Hematopoietic multipotent progenitor cell treated with erythropoietin and hydrocortisone succinate and interleukin-3 and kit ligand, for 6 days (in vitro differentiated cells): ENCODE data around the gene SART1.
"Not testable (repeated sequence)": the region's sequence is repeated elsewhere in the genome, so short reads cannot be mapped to it uniquely, and the experiment has no call there.

ENCODE experiments used
- DNase-seq: peaks from one replicate; pipeline ENCODE4 v3.0.0-alpha.2; 2015

SART1 gene

GRCh38 chr11:66020212-66020611 lies 58.7 kb downstream of the SART1 start:
- no peak for DNase-seq

DNA sequence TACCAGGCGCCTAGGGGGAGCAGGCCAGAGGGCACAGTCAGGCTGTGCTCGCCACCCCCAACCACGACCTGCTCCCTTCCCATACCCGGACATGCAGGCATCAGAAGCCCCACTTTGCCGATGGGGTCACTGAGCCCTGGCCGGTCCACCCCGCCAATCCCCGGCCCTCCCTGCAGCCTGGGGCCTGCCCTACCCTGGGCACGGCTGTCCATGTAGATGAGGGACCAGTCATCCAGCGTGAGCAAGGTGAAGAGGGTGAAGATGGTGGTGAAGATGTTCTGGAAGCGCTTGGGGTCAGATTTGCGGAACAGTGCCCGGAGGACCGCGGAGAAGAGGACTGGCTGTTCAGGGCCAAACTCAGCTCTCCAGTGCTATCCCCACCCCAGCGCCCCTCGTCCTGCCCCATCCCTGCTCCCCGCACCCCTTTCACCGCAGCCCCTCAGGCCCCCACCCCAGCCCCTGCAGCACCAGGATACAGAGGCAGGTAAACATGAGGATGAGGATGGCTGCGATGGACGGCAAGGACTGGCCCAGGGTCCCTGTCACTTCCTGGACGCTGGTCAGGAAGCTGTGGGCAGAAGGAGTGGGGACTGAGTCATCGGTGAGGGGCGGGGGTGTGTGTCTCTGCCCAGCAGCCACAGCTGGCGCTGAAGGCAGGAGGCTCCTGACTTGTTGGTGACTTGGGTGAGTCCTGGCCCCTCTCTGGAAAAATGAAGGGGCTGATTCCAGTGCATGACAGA lies 59.3 kb downstream of the SART1 start:
- peak; percentile 77 for DNase-seq

DNA sequence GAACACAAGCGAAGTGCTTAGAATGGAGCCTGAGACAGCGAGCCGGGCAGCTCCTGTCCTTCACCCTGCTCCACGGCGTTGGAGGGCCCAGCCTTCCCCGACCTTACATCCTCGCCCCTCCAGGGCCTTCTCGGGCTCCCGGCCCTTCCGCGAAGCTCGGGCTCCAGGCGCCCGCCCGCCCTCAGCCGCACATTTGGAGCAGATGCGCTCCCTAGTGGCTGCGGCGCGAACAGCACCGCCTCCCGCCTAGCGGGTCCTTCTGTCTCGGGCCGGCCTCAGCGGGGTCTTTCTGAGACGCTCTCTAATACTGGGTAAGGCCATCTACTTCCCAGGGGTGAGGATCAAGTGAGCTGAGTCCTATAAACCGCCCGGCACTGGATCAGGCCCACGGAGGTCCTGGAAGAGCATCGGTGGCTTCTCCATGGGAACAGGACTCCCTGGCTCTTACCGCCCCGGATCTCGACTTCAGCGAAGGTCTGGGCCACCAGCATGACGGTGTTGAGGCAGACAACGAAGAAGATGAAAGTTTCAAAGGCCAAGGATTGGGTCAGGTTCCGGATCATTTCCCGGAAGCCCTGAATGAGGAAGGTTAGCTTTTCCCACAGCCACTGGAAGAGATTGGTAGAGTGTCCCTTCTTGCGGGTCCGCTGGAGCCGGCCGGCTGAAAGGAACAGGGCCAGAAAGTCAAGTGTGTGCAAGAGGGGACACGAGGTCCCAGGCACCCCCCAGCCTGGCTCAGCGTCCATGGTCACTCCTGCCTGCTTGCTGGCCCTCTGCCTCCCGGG lies 61.1 kb downstream of the SART1 start:
- DNase-seq: peak; percentile 85

- DNase-seq: not testable (repeated sequence)
Observed at GRCh38 chr11:66023186-66023440, 61.6 kb downstream of the SART1 start.

GRCh38 chr11:66026017-66026529 lies 64.5 kb downstream of the SART1 start, which contains the start of gene CATSPER1:
CATSPER1 (minus strand) TSS chr11:66026479; CDS start chr11:66026379, 100 bp downstream.
- DNase-seq: no peak
